K562 (cell line): Measurements from ENCODE around the gene MAPK8IP1. TPM values are rescaled to one million over a fixed set of nuclear protein-coding genes. Genes with fewer than 3 reads are reported as not detected.

Source experiments
- CCNT2 ChIP-seq: IDR thresholded peaks from 2 replicates; pipeline ENCODE4 v1.6.1; 2011; ENCODE audit warnings: borderline replicate concordance, low read depth, mild to moderate bottlenecking, moderate library complexity, mixed read lengths, low read length; ENCODE audit not compliant: insufficient read length; ENCODE audit errors: extremely low read depth
- DLX4 ChIP-seq: fragments of 250-450 bp; sonication (Bioruptor Pico); IDR thresholded peaks from 2 replicates; pipeline ENCODE4 v1.6.1; 2021; ENCODE audit warnings: mild to moderate bottlenecking
- DMBX1 ChIP-seq: fragments of 250-450 bp; sonication (Bioruptor Pico); IDR thresholded peaks from 2 replicates; pipeline ENCODE4 v1.8.0; 2022; ENCODE audit warnings: inconsistent platforms, mild to moderate bottlenecking, moderate library complexity, borderline replicate concordance
- E2F1 ChIP-seq: sonication (generic); formaldehyde crosslinking; IDR thresholded peaks from 2 replicates; pipeline ENCODE4 v1.8.1; 2023; ENCODE audit warnings: mild to moderate bottlenecking, missing genetic modification reagents, moderate library complexity
- EGR1 ChIP-seq: fragments of 450-650 bp; conservative IDR thresholded peaks from 2 replicates; pipeline ENCODE4 v1.6.1; 2017; ENCODE audit warnings: mild to moderate bottlenecking
- ERF ChIP-seq: fragments of 450-650 bp; formaldehyde crosslinking; IDR thresholded peaks from 2 replicates; pipeline ENCODE4 v1.4.0; 2020; ENCODE audit warnings: mild to moderate bottlenecking, mixed read lengths
- NFE2 ChIP-seq: IDR thresholded peaks from 2 replicates; pipeline ENCODE4 v1.6.1; 2014; ENCODE audit warnings: antibody characterized with exemption, low read depth
- NFIC ChIP-seq: fragments of 450-650 bp; IDR thresholded peaks from 2 replicates; pipeline ENCODE4 v1.6.1; 2017; ENCODE audit warnings: mild to moderate bottlenecking, inconsistent platforms
- TAF7 ChIP-seq: fragments of 450-650 bp; IDR thresholded peaks from 2 replicates; pipeline ENCODE4 v1.6.1; 2016; ENCODE audit warnings: missing genetic modification characterization, missing compliant biosample characterization
- XRCC3 ChIP-seq: fragments of 450-650 bp; IDR thresholded peaks from 2 replicates; pipeline ENCODE4 v1.6.1; 2017; ENCODE audit warnings: mild to moderate bottlenecking, moderate library complexity
- ZFP36 ChIP-seq: fragments of 150-350 bp; IDR thresholded peaks from 2 replicates; pipeline ENCODE4 v1.6.1; 2018; ENCODE audit warnings: low read length, low read depth; ENCODE audit not compliant: partially characterized antibody
- ZNF146 ChIP-seq: IDR thresholded peaks from one replicate; pipeline ENCODE4 v1.6.1; 2018; ENCODE audit warnings: missing compliant biosample characterization; ENCODE audit not compliant: unreplicated experiment
- ZNF212 ChIP-seq: fragments of 450-650 bp; formaldehyde crosslinking; IDR thresholded peaks from 2 replicates; pipeline ENCODE4 v1.4.0; 2020; ENCODE audit warnings: mild to moderate bottlenecking
- ZNF217 ChIP-seq: sonication (generic); formaldehyde crosslinking; IDR thresholded peaks from 2 replicates; pipeline ENCODE4 v1.8.0; 2022; ENCODE audit warnings: mild to moderate bottlenecking, missing genetic modification reagents
- ZNF584 ChIP-seq: fragments of 200-800 bp; sonication (Bioruptor generic); IDR thresholded peaks from 2 replicates; pipeline ENCODE4 v1.6.1; 2016; ENCODE audit warnings: low read depth, mild to moderate bottlenecking, missing genetic modification characterization, missing compliant biosample characterization
- ZSCAN32 ChIP-seq: fragments of 450-650 bp; formaldehyde crosslinking; IDR thresholded peaks from 2 replicates; pipeline ENCODE4 v1.4.0; 2020; ENCODE audit warnings: mild to moderate bottlenecking, moderate library complexity
- polyA plus RNA-seq, 8 experiments: library from polyadenylated mRNA; depleted of rRNA in 4 of 8; stranded (reverse) in 5 of 8; unstranded in 3 of 8; fragments of >200 nt; fragmentation: Nextera tagmentation in 2 of 8; fragmentation: Illumina TruSeq in 1 of 8; extraction: Ambion mirVana in 2 of 8; extraction: Trizol in 1 of 8; gene quantifications; 2 replicates each; pipeline versions ENCODE4 v1.2.1 to v1.2.3, GENCODE V29; 2011 to 2014; ENCODE audit warnings: inconsistent platforms in 1 of 8, missing spikeins in 1 of 8
- total RNA-seq, 7 experiments: library from RNA; depleted of rRNA in 6 of 7; stranded (reverse); fragments of >200 nt in 6 of 7; fragmentation: Illumina TruSeq in 2 of 7; extraction: Trizol in 2 of 7; gene quantifications; 2 replicates each; pipeline versions ENCODE4 v1.2.1 to v1.2.3, GENCODE V29; 2011 to 2021; ENCODE audit warnings: low replicate concordance in 1 of 7
- TF ChIP-seq, protein P1 (sequence below), 2 experiments: fragments of 450-650 bp in 1 of 2; sonication (generic) in 1 of 2; formaldehyde crosslinking in 1 of 2; IDR thresholded peaks in 1 of 2; conservative IDR thresholded peaks in 1 of 2; 2 replicates each; pipeline versions ENCODE4 v1.6.1 to v1.8.1; 2016 to 2023; ENCODE audit warnings: mild to moderate bottlenecking in 2 of 2, moderate library complexity in 2 of 2, inconsistent platforms in 1 of 2, missing genetic modification reagents in 1 of 2
- TF ChIP-seq, protein P2 (sequence below): fragments of 250-450 bp; sonication (Bioruptor Pico); IDR thresholded peaks from 2 replicates; pipeline ENCODE4 v1.4.0; 2020; ENCODE audit warnings: mild to moderate bottlenecking
- TF ChIP-seq, protein P3 (sequence below), 3 experiments: IDR thresholded peaks in 2 of 3; conservative IDR thresholded peaks in 1 of 3; 2 replicates each; pipeline ENCODE4 v1.5.1; 2011 to 2012; ENCODE audit warnings: low read length in 3 of 3, mild to moderate bottlenecking in 3 of 3, control low read depth in 2 of 3, improper control_type of control experiment in 1 of 3, inconsistent platforms in 1 of 3, low read depth in 1 of 3, mixed read lengths in 1 of 3, moderate library complexity in 1 of 3; ENCODE audit not compliant: insufficient read depth in 2 of 3

The MAPK8IP1 gene
- total and polyA plus RNA-seq, 9 of the 15 experiments (the other 6 are each of a cell fraction or from before 2014, with no cell fraction given), result 0.13 to 6.9 (median 2.5) TPM

DNA sequence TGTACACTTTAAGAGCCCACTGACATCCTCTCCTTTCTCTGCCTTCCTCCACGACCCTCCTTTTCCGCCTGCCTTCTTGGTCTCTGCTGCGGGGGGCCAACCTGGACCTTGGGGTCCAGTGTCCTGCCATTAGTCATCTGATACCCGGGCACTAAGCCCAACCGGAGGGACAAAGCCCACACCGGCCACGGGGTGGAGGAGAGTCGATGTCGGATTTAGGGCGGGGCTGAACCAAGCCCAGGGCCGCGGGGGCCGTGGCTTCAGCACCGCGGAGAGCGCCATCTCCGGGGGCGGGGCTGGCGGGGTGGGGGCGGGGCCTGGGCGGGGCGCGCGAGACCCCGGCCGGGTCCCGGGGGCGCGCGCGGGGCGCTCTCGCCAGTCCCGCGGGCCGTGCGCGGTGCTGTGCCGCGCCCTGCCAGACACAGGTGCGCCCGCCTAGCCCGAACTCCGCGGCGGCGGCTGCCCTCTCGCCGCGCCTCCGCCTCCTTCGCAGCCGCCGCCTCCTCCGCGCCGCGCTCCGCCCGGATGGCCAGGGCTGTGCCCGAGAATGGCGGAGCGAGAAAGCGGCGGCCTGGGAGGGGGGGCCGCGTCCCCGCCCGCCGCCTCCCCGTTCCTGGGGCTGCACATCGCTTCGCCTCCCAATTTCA lies at the start of gene MAPK8IP1 (continued):
- TF ChIP-seq ERF (CRISPR knock-in tag) (0 out of 2 replicates have a peak, but pooled peaks have one; percentile 76), XRCC3 (no peak), ZNF584 (CRISPR knock-in tag) (0 out of 2 replicates have a peak, but pooled peaks have one; percentile 60), ZNF217 (CRISPR knock-in tag) (no peak), EGR1 (0 out of 2 replicates have a peak, but pooled peaks have one; percentile 8), NFE2 (no peak), ZFP36 (peak; percentile 33), TAF7 (tag) (no peak), DMBX1 (0 out of 2 replicates have a peak, but pooled peaks have one; percentile 42), ZNF212 (CRISPR knock-in tag) (no peak), DLX4 (CRISPR knock-in tag) (no peak), ZNF146 (CRISPR knock-in tag) (no peak), ZSCAN32 (CRISPR knock-in tag) (no peak), E2F1 (no peak), NFIC (peak; percentile 18; the same call in 1 of the 2 replicates), CCNT2 (peak; percentile 41)
- TF ChIP-seq, protein P1, sequence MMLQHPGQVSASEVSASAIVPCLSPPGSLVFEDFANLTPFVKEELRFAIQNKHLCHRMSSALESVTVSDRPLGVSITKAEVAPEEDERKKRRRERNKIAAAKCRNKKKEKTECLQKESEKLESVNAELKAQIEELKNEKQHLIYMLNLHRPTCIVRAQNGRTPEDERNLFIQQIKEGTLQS (IDR thresholded peaks at IDR 0.05), result no peak
- TF ChIP-seq, protein P1 (CRISPR knock-in tag; conservative IDR thresholded peaks at IDR 0.05), result 0 out of 2 replicates have a peak, but pooled peaks have one; percentile 35
- TF ChIP-seq, protein P2, sequence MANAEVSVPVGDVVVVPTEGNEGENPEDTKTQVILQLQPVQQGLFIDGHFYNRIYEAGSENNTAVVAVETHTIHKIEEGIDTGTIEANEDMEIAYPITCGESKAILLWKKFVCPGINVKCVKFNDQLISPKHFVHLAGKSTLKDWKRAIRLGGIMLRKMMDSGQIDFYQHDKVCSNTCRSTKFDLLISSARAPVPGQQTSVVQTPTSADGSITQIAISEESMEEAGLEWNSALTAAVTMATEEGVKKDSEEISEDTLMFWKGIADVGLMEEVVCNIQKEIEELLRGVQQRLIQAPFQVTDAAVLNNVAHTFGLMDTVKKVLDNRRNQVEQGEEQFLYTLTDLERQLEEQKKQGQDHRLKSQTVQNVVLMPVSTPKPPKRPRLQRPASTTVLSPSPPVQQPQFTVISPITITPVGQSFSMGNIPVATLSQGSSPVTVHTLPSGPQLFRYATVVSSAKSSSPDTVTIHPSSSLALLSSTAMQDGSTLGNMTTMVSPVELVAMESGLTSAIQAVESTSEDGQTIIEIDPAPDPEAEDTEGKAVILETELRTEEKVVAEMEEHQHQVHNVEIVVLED (CRISPR knock-in tag), result no peak
- TF ChIP-seq, protein P3, sequence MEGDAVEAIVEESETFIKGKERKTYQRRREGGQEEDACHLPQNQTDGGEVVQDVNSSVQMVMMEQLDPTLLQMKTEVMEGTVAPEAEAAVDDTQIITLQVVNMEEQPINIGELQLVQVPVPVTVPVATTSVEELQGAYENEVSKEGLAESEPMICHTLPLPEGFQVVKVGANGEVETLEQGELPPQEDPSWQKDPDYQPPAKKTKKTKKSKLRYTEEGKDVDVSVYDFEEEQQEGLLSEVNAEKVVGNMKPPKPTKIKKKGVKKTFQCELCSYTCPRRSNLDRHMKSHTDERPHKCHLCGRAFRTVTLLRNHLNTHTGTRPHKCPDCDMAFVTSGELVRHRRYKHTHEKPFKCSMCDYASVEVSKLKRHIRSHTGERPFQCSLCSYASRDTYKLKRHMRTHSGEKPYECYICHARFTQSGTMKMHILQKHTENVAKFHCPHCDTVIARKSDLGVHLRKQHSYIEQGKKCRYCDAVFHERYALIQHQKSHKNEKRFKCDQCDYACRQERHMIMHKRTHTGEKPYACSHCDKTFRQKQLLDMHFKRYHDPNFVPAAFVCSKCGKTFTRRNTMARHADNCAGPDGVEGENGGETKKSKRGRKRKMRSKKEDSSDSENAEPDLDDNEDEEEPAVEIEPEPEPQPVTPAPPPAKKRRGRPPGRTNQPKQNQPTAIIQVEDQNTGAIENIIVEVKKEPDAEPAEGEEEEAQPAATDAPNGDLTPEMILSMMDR (IDR thresholded peaks at IDR 0.05 in 2 of 3, conservative IDR thresholded peaks at IDR 0.05 in 1 of 3; ENCODE audit: insufficient read depth in 2 of 3, low read depth in 1 of 3, low read length in 3 of 3), result no peak
